ENCODE measurements around the gene MUC4. TPM values are rescaled to one million over a fixed set of nuclear protein-coding genes. Genes with fewer than 3 reads are reported as not detected.

MUC4 gene
- total and polyA plus RNA-seq, 4 donors = not detected

GRCh38 chr3:195701042-195701915, 110.5 kb downstream of the MUC4 start (continued):
- TF ChIP-seq REST (IDR thresholded peaks at IDR 0.05) = no peak

GRCh38 chr3:195700319-195700718, 111.4 kb downstream of the MUC4 start:
- TF ChIP-seq HNF4G (IDR thresholded peaks at IDR 0.05) (no peak), GABPA (IDR thresholded peaks at IDR 0.05 in 1 of 2, conservative IDR thresholded peaks at IDR 0.05 in 1 of 2) (no peak), JUND (IDR thresholded peaks at IDR 0.05) (no peak), ATF3 (IDR thresholded peaks at IDR 0.05) (no peak), EGR1 (IDR thresholded peaks at IDR 0.05; ENCODE audit: low read depth in 2 of 2) (no peak), REST (IDR thresholded peaks at IDR 0.05) (no peak), FOXA2 (IDR thresholded peaks at IDR 0.05) (no peak), FOXA1 (IDR thresholded peaks at IDR 0.05) (no peak), NR2F2 (IDR thresholded peaks at IDR 0.05) (no peak)
- Histone ChIP-seq H3K27ac (ENCODE audit: low read depth in 1 of 2, low read length in 2 of 2) (no peak overlapping the region), H3K9ac (ENCODE audit: low read depth in 1 of 2, low read length in 2 of 2) (no peak overlapping the region), H3K4me1 (ENCODE audit: control insufficient read depth in 4 of 4, insufficient read depth in 4 of 4, low read length in 3 of 4) (no peaks in the 10 kb centered on the region), H3K27me3 (ENCODE audit: control insufficient read depth in 4 of 4, insufficient read depth in 4 of 4, low read length in 3 of 4) (no peaks in the 10 kb centered on the region), H3K9me3 (ENCODE audit: control insufficient read depth in 4 of 4, low read length in 3 of 4) (no peaks in the 10 kb centered on the region), H3K4me3 (ENCODE audit: low read depth in 1 of 3, low read length in 3 of 3) (no peak overlapping the region), H3K36me3 (ENCODE audit: control insufficient read depth in 4 of 4, insufficient read depth in 3 of 4, low read depth in 1 of 4, low read length in 3 of 4) (peaks cover 0 to 4% (median 1%) of the 10 kb centered on the region in 4 donors)
- WGBS = 83% methylated on average over 5 of the region's 5 CpGs
- no peak for DNase-seq (ENCODE audit: low spot score)

GRCh38 chr3:195699860-195700259, 111.9 kb downstream of the MUC4 start:
- 78% methylated on average over 6 of the region's 6 CpGs for WGBS
- H3K36me3 ChIP-seq (ENCODE audit: control insufficient read depth in 4 of 4, insufficient read depth in 3 of 4, low read depth in 1 of 4, low read length in 3 of 4) = peaks cover 0 to 4% (median 1%) of the 10 kb centered on the region in 4 donors
- H3K27me3 ChIP-seq (ENCODE audit: control insufficient read depth in 4 of 4, insufficient read depth in 4 of 4, low read length in 3 of 4) = no peaks in the 10 kb centered on the region
- no peaks in the 10 kb centered on the region for H3K9me3 ChIP-seq (ENCODE audit: control insufficient read depth in 4 of 4, low read length in 3 of 4)
- H3K27ac ChIP-seq (ENCODE audit: low read depth in 1 of 2, low read length in 2 of 2) = no peak overlapping the region
- DNase-seq (ENCODE audit: low spot score) = no peak
- H3K9ac ChIP-seq (ENCODE audit: low read depth in 1 of 2, low read length in 2 of 2) = no peak overlapping the region
- H3K4me1 ChIP-seq (ENCODE audit: control insufficient read depth in 4 of 4, insufficient read depth in 4 of 4, low read length in 3 of 4) = no peaks in the 10 kb centered on the region
- H3K4me3 ChIP-seq (ENCODE audit: low read depth in 1 of 3, low read length in 3 of 3) = no peak overlapping the region
- TF ChIP-seq RXRA (IDR thresholded peaks at IDR 0.05) (no peak), RAD21 (IDR thresholded peaks at IDR 0.05) (no peak), TAF1 (conservative IDR thresholded peaks at IDR 0.05) (no peak), CTCF (IDR thresholded peaks at IDR 0.05; ENCODE audit: low read depth, low read length, missing input control) (no peak), ZBTB33 (IDR thresholded peaks at IDR 0.05) (no peak), EGR1 (IDR thresholded peaks at IDR 0.05; ENCODE audit: low read depth in 2 of 2) (no peak)

Data from liver (tissue), 9 donors.